H1 (cell line): Measurements from ENCODE around the gene ACE. TPM values are rescaled to one million over a fixed set of nuclear protein-coding genes. Genes with fewer than 3 reads are reported as not detected.

ENCODE experiments used
- CBX5 ChIP-seq: fragments of 300-800, 300-1000 bp; sonication (generic); IDR thresholded peaks from 2 replicates; pipeline ENCODE4 v1.7.1; 2016; ENCODE audit warnings: antibody characterized with exemption, low read length, low read depth
- CHD1 ChIP-seq: IDR thresholded peaks from 2 replicates; pipeline ENCODE4 v1.6.1; 2012; ENCODE audit warnings: low read depth, low read length, improper control_type of control experiment
- GABPA ChIP-seq: IDR thresholded peaks from 2 replicates; pipeline ENCODE4 v1.6.1; 2011; ENCODE audit warnings: mild to moderate bottlenecking, low read length, moderate library complexity, borderline replicate concordance; ENCODE audit not compliant: insufficient read depth
- MAFK ChIP-seq: IDR thresholded peaks from 2 replicates; pipeline ENCODE4 v1.6.1; 2012; ENCODE audit warnings: low read depth, mild to moderate bottlenecking, improper control_type of control experiment, low read length
- RFX5 ChIP-seq: IDR thresholded peaks from 2 replicates; pipeline ENCODE4 v1.6.1; 2011; ENCODE audit warnings: low read depth, low read length, improper control_type of control experiment, borderline replicate concordance
- SAP30 ChIP-seq: fragments of 300-600 bp; sonication (generic); IDR thresholded peaks from 2 replicates; pipeline ENCODE4 v1.7.1; 2012; ENCODE audit warnings: low read length, moderate library complexity, mild to moderate bottlenecking, inconsistent platforms; ENCODE audit not compliant: insufficient read depth, insufficient replicate concordance
- YY1 ChIP-seq: IDR thresholded peaks from 2 replicates; pipeline ENCODE4 v1.6.1; 2011; ENCODE audit warnings: low read depth, mild to moderate bottlenecking, low read length
- polyA plus RNA-seq, 7 experiments: library from polyadenylated mRNA; depleted of rRNA in 3 of 7; stranded (reverse) in 5 of 7; unstranded in 2 of 7; fragments of >200 nt in 5 of 7; fragments of 200-250 nt in 2 of 7; gene quantifications; 1 replicate in 5 of 7; 2 replicates in 1 of 7; 4 replicates in 1 of 7; pipeline versions ENCODE4 v1.2.1 to v1.2.3, GENCODE V29; 2011 to 2013; ENCODE audit warnings: missing spikeins in 2 of 7, mixed read lengths in 2 of 7
- total RNA-seq: library from RNA; stranded (reverse); fragmentation: NEBNext Ultra II Directional; extraction: Animal tissue kit (Norgen Biotek cat#: 25700); gene quantifications from 2 replicates; pipeline ENCODE4 v1.2.1, GENCODE V29; 2021
- TF ChIP-seq, protein P1 (sequence below): IDR thresholded peaks from 2 replicates; pipeline ENCODE4 v1.6.1; 2012; ENCODE audit warnings: low read length, inconsistent platforms

Gene ACE
- total and polyA plus RNA-seq, 2 of the 8 experiments (the other 6 are each of a cell fraction or from before 2014, with no cell fraction given), result 2.5 to 5.5 TPM

DNA sequence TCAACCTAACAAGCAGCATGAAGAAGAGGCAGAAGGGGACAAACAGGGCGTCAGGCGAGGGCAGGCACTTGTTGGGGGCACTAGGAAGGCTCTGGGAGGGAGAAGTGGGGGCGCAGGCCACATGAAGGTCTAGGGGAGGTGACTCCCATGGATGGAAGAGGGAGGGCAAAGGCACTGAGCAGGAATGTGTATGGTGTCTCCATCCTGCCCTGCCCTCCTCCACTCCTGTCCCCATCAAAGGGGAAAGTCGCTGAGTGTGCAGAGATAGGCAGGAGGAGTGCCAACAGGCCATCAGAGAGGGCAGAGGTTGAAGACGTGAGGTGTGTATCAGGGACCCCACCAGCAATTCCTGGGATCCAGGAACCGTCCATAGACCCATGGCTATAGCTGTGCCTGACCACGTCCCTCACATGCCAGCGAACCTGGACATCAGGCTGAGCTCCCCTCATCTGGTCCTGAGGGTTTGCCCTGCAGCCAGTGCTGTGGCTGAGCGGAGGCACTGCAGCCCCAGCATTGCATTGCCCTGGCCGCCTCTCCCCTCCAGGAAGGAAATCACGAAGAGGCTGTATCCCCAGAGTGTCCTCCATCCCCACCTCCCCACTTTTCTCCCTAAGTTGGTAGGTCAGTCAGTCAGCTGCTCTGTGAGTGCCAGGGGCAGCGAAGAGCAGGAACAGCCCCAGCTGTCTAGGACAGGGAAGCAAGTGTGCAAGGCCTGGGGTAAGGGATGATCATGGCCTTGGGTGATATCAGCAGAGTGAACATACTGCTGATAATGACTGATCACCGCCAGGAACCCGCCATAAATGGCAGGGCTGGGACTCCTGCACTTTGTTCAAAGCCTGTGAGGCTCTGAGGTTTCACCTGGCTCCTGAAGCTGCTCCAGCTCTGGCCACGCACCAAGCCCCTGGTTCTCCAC lies 24.6 kb upstream of the ACE start (continued):
- TF ChIP-seq, protein P1, sequence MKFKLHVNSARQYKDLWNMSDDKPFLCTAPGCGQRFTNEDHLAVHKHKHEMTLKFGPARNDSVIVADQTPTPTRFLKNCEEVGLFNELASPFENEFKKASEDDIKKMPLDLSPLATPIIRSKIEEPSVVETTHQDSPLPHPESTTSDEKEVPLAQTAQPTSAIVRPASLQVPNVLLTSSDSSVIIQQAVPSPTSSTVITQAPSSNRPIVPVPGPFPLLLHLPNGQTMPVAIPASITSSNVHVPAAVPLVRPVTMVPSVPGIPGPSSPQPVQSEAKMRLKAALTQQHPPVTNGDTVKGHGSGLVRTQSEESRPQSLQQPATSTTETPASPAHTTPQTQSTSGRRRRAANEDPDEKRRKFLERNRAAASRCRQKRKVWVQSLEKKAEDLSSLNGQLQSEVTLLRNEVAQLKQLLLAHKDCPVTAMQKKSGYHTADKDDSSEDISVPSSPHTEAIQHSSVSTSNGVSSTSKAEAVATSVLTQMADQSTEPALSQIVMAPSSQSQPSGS, result no peak
- TF ChIP-seq SAP30 (no peak), RFX5 (no peak), YY1 (no peak), CBX5 (no peak), GABPA (no peak), MAFK (no peak), CHD1 (no peak)
